HG02981 (cell line): ENCODE results near the gene ALCAM.

Experiments used
- ATAC-seq: cut with Tn5 transposase; IDR thresholded peaks from one replicate; pipeline ENCODE4 v1.9.1; 2021; ENCODE audit warnings: mild to moderate bottlenecking, moderate library complexity; ENCODE audit not compliant: unreplicated experiment

Gene ALCAM

DNA sequence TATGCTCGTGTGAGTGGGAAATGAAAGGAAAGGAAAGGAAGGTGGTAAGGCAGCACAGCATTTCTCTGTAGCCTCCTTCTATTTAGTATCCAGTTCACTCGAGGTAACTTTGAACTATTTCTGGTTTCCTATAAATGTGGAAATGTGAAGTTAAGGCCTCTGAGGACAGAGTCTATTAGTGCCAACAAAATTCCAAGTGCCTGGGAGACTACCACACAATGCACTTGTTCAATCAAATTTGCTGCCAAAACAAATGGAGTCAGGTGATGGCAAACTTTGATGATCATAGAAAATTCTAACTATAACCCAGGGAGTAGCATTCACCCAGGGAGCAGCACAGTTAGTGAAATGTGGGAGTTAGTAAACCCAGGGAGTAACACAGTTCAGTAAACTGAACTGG lies 155.1 kb downstream of the ALCAM start:
- ATAC-seq = no peak

DNA sequence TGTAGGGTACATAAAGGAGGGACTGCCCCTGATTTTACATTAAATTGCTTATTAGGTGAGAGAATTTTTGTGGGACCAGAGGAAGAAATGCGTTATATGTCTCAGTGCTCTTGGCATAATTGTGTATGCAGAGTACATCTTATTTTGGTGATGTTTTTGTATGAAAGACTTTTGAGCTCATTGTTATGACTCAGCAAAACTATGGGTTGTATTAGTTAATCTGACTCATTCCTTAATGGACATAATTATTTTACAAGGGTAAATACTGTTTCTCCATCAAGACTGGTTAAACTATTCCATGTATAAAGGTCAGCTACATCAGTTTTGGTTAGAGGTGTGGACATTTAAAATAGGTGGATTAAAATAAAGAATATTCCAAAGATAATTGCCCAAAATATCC lies 156.8 kb downstream of the ALCAM start:
- ATAC-seq = no peak

DNA sequence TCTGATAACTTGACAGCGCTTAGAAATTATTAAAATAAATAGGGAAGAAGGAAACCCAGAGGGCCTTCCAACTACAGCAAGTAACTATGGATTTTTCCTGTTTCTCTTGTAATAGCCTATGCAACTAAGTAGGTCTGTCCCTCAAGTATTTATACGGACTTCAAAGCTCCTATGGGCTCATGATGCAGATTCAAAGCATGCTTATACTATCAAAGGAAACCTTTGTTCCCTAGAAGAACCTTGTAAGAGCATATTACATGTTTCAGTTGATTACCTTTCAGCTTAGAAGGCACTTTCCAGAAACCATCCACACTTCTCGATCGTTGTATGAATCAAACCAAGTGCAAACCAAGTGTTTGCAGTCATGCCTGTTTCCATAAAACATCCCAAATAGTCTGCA lies 158.8 kb downstream of the ALCAM start:
- no peak for ATAC-seq

DNA sequence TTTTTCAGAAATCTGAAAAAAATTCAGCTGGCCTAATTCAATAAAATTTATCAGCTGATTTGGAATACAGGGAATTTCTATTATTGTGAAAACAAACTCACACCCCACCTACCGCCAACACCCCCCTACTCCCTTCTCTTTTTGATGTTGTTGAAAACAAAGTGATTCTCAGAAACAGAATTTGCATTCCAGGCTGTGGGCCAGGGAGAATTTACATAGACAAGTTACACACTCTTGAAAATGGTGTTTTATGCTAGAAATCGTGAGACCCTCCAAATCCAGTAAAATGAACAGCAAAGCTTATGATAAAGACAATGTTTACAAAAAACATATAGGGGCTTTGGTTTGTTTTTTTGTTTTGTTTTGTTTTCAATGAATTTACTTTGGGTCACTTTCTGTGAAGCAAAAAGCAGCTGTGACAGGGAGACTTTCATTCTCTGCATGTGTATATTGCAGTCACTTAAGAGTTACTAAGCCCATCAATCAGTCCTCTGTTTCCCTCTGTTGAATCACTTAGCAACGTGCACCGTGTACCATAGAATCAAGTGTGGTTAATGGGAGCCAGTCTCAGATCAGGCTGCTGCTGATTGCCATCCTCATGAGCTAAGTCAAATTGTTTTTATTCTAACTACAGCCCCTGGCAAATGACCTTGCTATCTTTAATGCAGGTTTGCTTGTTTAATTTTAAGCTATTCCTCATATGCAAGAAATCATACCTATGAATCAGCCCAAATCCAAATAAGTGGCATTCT lies 159.8 kb downstream of the ALCAM start:
- ATAC-seq = no peak

DNA sequence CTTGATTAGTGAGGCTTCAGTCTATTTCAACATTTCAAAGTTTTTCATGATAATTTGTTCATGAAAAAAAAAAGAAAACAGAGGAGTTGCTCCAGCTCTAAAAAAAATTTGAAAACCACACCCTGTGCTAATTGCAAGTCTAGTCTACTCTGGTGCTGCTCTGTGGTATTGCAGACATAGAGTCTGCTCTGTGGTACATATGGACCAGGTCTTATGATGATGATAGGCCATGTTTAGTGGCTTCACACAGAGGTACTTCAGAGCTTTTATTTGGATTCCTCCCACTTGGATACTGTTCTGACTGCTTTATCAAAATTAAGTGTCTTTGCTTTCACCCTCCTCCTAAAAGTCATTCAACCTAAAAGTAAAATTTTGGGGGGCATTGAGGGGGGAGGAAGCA lies 160.8 kb downstream of the ALCAM start:
- ATAC-seq = no peak

DNA sequence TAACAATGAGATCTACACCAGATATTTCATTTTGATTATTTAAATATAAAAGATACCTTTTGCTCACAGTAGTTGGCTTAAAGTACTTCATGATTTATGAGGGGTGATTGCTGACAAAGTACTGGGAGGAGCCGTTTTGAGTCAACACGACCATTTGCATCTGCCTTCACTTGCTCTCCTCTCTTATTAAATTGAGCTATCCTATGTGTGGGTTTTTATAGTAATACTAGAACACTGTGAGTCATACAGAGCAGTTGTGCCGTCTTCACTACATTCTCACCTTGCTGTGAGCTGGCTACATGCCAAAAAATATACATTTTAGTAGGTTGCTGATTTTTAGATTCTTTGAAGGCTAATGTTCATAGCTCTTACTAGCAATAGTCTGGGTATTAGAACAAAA lies 161.2 kb downstream of the ALCAM start:
- ATAC-seq = peak; percentile 67

DNA sequence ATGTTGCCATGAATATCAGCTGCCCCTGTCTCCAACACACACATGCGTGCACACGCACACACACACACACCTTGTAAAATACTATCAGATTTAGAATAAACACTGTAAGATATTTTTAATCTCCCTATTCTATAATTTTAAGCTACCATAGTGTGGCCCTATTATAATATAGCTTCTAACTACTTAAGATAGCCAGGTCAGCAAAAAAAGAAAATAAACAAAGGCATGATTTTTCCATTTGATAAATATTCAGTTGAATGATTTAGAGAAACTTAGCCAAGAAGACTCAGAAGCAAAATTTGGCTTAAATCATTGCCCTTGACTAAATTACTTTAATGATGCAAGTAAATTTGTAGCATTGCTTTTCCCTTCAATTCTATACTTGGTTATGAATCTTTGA lies 162.2 kb downstream of the ALCAM start:
- no peak for ATAC-seq

DNA sequence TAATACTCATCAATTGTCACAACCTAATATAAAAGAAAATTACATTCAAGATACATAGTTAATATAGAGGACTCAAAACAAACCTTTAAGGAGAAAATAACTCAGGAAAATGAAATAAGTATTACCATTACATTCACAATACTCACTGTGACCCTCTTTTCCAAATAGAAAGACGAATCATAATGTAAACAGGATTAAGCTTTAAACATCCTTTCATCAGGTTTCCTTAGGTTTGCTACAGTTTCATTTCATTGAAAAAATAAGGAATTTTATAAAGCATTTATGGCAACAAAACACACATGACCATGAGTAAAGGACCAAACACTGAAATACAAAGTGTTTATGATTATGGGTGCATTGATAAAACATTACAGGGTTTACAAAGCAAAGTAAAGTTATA lies 162.7 kb downstream of the ALCAM start:
- no peak for ATAC-seq

DNA sequence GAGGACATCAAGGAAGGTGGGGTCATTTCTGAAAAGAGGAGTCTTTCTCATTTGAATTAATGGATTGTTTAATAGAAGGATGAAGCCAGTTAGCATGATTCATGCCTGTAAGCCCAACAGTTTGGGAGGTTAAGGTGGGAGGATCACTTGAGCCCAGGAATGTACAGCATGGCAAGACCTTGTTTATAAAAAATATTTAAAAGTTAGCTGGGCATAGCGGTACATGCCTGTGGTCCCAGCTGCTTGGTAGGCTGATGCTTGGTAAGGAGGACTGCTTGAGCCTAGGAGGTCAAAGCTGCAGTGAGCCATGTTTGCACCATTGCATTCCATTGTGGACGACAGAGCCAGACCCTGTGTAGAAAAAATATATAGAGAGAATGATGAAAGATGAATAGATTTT lies 165.5 kb downstream of the ALCAM start:
- no peak for ATAC-seq

DNA sequence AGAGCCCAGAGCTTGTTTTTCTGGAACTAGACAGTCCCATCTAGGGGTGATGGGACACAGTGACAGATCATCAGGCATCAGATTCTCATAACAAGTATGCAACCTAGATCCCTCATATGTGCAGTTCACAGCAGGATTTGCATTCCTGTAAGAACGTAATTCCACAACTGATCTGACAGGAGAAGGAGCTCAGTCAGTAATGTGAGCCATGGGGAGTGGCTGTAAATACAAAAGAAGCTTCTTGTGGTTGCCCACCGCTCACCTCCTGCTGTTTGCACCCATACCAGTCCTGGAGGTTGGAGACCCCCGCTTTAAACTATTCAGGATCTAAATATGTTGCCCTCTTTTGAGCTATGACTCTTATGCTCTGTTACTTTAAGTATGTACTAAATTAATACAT lies 167.3 kb downstream of the ALCAM start:
- ATAC-seq = no peak

DNA sequence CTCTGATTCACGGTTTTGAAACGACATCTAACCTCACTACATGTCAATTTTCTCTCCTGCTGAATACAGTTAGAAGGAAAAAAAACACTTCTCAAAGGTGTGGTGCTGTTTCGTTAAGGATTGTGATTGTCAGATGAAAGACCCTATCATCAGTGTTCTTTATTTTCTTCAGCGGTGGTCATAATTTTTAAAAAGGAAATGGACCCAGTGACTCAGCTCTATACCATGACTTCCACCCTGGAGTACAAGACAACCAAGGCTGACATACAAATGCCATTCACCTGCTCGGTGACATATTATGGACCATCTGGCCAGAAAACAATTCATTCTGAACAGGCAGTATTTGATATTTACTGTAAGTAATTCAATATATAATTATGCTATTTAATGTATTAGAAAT lies 167.8 kb downstream of the ALCAM start:
- ATAC-seq = no peak

DNA sequence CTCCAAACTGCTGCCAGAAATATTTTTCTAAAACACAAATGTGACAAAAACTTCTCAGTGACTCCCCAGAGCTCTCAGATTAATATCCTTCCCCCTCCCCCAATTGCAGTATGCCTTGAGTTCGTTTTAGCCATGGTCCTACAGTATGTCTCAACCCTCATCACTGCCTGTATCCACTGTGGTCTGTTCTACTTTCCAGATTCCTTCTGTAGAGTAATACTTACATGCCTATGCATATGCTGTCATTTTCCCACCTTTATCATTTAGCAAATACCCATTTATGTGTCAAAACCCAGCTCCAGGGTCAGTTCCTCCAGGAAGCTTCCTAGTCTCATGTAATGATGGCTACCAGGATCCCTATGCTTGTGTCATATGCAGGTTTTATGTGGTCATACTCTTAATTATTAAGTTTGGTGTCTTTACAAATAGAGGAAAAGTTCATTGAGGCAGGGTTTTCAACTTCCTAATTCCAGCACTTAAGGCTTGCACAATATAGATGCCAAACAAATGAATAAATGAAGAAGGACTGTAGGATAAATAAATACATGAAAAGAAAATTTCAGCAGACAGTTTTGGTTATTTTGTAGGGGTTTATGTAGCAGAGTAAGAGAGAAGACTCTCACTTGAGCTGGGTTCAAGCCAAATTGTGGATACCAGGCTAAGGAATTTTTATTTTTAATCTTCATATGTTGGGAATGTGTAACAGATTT lies 170.8 kb downstream of the ALCAM start:
- ATAC-seq = no peak

DNA sequence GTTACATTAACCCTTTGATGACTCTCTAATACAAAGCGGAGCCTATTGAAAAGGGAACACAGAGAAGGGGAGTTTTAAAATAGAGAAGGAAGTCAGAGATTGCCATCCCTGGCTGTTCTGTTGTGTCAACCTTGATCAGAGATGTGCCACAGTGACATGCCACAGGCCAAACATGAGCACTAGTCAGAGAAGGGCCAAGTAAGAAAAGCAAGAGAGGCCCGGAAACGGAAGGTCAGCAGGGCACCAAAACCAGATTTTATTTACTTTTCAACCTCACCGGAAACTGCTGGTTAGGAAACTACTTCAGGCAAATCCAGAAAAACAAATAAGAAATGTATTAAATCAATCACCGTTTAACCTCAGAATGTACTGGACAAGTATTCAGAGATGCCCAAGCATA lies 171.8 kb downstream of the ALCAM start:
- ATAC-seq = no peak

DNA sequence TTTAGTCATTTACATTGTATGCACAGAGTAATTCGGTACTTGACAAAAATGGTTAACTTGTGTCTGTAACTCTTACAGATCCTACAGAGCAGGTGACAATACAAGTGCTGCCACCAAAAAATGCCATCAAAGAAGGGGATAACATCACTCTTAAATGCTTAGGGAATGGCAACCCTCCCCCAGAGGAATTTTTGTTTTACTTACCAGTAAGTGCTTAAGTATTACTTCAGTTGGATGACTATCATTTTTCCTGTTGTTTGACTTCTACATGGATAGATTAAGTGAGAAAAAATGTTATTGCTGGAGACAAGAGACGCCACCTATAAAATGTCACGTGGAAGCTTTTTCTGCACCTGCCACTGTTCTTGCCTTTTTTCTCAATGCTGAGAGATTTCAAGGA lies 173.2 kb downstream of the ALCAM start:
- ATAC-seq = no peak

DNA sequence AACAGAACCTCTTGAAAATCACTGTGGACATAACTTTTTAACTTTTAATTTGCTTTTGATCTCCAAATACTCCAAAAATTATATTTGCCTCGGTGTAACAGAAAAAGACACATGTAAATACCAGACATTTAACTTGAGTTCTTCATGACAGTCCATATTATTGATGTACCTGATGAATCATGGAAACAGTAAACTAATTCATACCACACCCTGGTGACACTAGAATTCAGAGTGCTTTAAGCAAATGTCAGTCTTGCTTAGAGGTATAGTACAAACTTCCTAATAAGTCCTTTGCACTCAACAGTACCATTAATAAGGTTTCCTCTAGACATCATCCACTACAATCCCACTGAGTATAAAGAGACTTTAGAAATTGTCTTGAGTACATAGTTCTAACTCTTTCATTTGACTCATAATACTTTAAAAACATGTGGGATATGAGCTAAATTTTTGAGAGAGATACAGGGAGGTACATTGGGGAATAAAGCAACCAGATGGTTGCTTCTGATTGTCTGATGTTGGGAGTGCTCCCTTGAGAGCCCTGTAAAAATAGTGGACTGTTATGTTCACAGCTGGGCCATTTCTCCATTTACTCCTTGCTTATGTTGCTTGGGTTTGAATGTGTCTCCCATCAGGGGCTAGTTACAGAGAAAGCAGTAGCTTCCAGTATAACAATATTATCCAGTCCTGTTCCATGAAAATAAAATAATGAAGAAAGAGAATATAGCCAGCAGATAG lies 175.7 kb downstream of the ALCAM start:
- ATAC-seq = no peak

DNA sequence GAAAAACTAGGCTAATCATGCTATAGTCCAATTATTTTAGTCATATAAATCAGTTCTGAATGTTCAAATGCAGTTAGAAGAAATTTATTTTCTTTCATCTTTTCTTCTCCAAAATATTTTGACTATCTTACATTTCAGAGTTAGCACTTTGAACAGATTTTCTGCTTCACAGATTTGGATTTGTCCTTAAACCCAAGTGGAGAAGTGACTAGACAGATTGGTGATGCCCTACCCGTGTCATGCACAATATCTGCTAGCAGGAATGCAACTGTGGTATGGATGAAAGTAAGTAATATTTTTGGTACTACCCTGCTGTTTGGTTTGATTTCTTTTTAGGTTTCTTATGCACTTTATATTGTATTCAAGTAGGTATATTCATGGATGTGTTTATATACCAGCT lies 178.3 kb downstream of the ALCAM start:
- no peak for ATAC-seq

DNA sequence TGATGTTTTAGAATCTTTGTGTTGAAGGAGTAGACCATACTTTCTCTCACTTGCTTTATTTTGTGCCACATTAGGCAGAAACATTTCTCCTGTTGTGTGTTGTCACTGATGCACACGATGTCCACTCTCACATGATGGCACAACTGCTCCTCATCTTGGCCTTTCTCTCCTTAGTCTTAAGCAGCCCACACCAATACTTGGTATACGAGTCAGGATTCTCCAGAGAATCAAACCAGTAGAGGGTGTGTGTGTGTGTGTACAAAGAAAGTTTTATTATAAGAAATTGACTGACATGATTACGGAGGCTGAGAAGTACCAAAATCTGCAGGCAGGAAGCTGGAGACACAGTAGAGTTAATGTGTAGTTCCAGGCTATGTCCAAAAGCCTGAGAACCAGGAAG lies 187.1 kb downstream of the ALCAM start:
- ATAC-seq = no peak

DNA sequence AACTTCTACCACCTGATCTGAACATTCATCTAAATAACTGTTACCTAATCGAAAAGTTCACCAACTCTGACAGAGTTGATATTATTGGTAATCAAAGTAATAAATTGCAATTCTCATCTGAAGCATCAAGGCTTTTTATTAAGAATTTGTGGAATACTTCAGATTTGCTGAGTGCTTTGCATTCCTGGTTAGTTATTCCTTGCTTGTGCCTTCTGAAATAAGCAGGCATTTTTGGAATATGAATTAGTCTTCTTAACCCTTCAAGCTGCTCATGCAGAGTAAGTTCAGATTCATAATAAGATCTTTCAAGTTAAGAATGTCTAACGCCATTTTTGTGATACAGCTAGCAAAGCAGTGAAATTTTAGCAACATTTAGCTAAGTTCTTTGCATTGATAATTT lies 188.5 kb downstream of the ALCAM start:
- ATAC-seq = no peak

DNA sequence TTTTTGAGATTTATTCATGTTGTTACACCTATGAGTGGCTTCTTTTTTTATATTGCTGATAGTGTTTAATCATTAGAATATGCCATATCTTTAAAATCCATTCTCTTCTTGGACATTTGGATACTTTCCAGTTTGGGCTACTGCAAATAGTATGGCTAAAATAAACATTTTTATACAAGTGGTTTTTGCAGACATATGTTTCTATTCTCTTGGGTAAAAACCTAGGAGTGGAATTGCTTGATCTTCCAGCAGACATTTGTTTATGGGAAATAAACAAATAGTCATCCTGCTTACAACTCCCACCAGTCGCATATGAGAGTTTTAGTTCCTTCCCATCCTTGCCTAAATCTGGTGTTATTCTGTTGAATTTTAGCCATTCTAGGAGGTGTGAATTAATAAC lies 193.1 kb downstream of the ALCAM start:
- no peak for ATAC-seq

DNA sequence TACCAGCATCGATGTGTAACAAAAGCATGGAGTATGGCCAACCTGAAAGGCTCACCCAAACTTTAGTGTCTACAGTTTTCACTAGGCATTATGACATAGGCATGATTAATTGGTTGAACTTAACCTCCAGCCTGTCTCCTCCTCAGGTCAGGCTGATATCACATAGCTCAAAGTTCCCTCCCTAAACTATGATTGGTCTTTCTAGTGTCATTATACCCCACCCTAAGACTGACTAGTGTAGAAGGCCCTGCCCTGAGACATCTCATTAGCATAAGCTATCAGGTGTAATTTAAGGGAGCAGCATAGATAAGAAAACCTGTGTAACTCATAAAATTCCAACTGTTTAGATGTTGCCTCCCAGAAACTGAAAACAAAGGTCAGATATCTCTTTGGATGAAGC lies 195.2 kb downstream of the ALCAM start:
- no peak for ATAC-seq

DNA sequence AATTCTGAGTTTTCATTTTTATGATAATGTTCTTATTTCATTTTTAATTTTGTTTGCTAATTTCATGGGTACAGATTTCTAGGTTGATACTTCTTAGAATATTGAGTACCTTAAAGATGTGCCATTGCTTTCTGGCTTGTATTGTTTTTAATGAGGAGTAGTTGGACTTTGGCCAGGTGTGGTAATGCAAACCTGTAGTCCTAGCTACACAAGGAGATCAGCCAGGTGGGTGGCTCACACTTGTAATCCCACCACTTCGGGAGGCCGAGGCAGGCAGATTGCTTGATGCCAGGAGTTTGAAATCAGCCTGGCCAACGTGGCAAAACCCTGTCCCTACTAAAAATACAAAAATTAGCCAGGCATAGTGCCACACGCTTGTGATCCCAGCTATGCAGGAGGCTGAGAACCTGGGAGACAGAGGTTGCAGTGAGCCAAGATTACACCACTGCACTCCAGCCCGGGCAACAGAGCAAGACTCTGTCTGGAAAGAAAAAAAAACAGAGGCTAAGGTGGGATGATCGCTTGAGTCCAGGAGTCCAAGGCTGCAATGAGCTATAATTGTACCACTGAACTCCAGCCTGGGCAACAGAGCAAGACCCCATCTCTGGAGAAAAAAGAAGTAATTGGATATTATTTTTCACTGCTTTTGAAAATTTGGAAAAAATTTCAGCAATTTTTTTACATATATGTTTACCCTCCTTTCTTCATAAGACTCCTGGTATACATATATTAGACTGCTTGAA lies 198.0 kb downstream of the ALCAM start:
- no peak for ATAC-seq
